Neural cell (in vitro differentiated cells): ENCODE results near the gene HOXA3.

ENCODE experiments used
- EZH2 ChIP-seq: fragments of 200-600, 300-800 bp; shearing (Covaris generic), sonication (generic); IDR thresholded peaks from 2 replicates; pipeline ENCODE4 v1.6.1; 2014; ENCODE audit warnings: antibody characterized with exemption, low read length, borderline replicate concordance, mild to moderate bottlenecking; ENCODE audit not compliant: insufficient read depth, poor library complexity, severe bottlenecking
- POLR2AphosphoS5 ChIP-seq: IDR thresholded peaks from 2 replicates; pipeline ENCODE4 v1.6.1; 2012
- TF ChIP-seq, protein P1 (sequence below): fragments of 450-650 bp; IDR thresholded peaks from 2 replicates; pipeline ENCODE4 v1.5.1; 2014; ENCODE audit warnings: antibody characterized with exemption, mild to moderate bottlenecking, moderate library complexity; ENCODE audit not compliant: poor library complexity, severe bottlenecking

DNA sequence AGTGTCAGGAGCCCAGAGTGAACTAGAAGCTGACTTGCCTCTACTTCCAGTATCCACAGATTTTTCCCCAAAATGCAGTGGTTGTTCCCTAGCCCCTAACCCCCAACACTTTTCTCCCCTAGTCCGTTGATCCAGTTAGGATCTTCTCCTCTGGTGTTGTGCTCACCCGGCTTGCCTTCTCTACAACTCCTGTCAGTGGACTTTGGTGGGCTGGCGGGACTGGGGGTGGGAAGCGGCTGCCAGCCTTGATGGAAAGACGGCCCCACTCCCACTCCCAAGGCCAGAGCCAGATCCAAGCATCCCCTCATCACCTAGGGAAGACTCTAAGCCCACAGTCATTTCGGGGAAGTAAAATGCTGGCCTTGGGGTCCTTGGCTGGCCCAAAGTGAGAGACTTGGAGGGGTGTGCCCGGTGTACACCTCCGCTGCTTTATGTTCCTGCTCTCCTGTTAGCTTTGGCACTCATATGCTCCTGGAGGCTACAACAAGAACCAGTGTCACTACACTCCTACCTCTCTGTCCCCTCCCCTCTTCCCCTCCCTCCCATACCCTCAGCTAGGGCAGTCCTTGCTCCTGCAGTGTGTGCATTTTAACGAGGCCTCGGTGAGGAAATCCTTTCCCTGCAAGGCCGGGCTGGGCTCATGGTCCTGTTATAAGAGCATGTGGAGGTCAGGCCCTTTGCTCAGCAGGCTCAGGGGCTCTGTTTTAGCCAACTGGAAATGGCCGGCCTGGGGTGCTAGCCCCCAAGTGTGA, 22.7 kb upstream of the HOXA3 start:
- no peak for TF ChIP-seq EZH2
- TF ChIP-seq, protein P1, sequence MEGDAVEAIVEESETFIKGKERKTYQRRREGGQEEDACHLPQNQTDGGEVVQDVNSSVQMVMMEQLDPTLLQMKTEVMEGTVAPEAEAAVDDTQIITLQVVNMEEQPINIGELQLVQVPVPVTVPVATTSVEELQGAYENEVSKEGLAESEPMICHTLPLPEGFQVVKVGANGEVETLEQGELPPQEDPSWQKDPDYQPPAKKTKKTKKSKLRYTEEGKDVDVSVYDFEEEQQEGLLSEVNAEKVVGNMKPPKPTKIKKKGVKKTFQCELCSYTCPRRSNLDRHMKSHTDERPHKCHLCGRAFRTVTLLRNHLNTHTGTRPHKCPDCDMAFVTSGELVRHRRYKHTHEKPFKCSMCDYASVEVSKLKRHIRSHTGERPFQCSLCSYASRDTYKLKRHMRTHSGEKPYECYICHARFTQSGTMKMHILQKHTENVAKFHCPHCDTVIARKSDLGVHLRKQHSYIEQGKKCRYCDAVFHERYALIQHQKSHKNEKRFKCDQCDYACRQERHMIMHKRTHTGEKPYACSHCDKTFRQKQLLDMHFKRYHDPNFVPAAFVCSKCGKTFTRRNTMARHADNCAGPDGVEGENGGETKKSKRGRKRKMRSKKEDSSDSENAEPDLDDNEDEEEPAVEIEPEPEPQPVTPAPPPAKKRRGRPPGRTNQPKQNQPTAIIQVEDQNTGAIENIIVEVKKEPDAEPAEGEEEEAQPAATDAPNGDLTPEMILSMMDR, result no peak
- no peak for TF ChIP-seq POLR2AphosphoS5
